Endodermal cell (in vitro differentiated cells): Measurements from ENCODE around the gene TPRKB. TPM values are rescaled to one million over a fixed set of nuclear protein-coding genes. Genes with fewer than 3 reads are reported as not detected.
"Not testable (repeated sequence)": the region's sequence is repeated elsewhere in the genome, so short reads cannot be mapped to it uniquely, and the experiment has no call there.

Source experiments
- DNase-seq: peaks from one replicate; pipeline ENCODE4 v3.0.0-alpha.2; 2017
- H3K27ac ChIP-seq: 2 replicates; pipeline ENCODE4 v1.5.1; 2013; ENCODE audit warnings: mild to moderate bottlenecking, low read depth, low read length, moderate library complexity
- H3K27me3 ChIP-seq: 2 replicates; pipeline ENCODE4 v1.6.1; 2013; ENCODE audit warnings: mild to moderate bottlenecking, low read length, moderate library complexity; ENCODE audit not compliant: insufficient read depth, control insufficient read depth, poor library complexity, severe bottlenecking
- H3K36me3 ChIP-seq: 2 replicates; pipeline ENCODE4 v1.7.0; 2013; ENCODE audit warnings: mild to moderate bottlenecking, low read length, moderate library complexity; ENCODE audit not compliant: control insufficient read depth, insufficient read depth
- H3K4me1 ChIP-seq: one replicate; pipeline ENCODE4 v1.7.0; 2013; ENCODE audit warnings: low read length; ENCODE audit not compliant: control insufficient read depth, insufficient read depth
- H3K4me3 ChIP-seq: 2 replicates; pipeline ENCODE4 v1.5.1; 2013; ENCODE audit warnings: mild to moderate bottlenecking, low read length, moderate library complexity
- H3K9ac ChIP-seq: 2 replicates; pipeline ENCODE4 v1.6.1; 2013; ENCODE audit warnings: mild to moderate bottlenecking, low read length, moderate library complexity; ENCODE audit not compliant: poor library complexity, severe bottlenecking; ENCODE audit errors: extremely low read depth
- H3K9me3 ChIP-seq: 2 replicates; pipeline ENCODE4 v1.6.1; 2013; ENCODE audit warnings: mild to moderate bottlenecking, low read length, moderate library complexity; ENCODE audit not compliant: control insufficient read depth
- H3K27ac Mint-ChIP-seq: 2 replicates; pipeline ENCODE4 v1.8.0; 2020; ENCODE audit warnings: mixed read lengths
- H3K27me3 Mint-ChIP-seq: 2 replicates; pipeline ENCODE4 v1.8.0; 2021; ENCODE audit warnings: mild to moderate bottlenecking, mixed read lengths; ENCODE audit not compliant: insufficient read depth
- H3K36me3 Mint-ChIP-seq: 2 replicates; pipeline ENCODE4 v1.8.0; 2020; ENCODE audit warnings: low read depth, mixed read lengths
- H3K4me1 Mint-ChIP-seq: 2 replicates; pipeline ENCODE4 v1.8.0; 2020; ENCODE audit warnings: mixed read lengths
- H3K4me3 Mint-ChIP-seq: 2 replicates; pipeline ENCODE4 v1.8.0; 2020; ENCODE audit warnings: mild to moderate bottlenecking, moderate library complexity, mixed read lengths
- H3K9me3 Mint-ChIP-seq: 2 replicates; pipeline ENCODE4 v1.8.0; 2020; ENCODE audit warnings: mild to moderate bottlenecking, mixed read lengths
- CTCF ChIP-seq: fragments of 200-600 bp; sonication (generic); conservative IDR thresholded peaks from 2 replicates; pipeline ENCODE4 v1.5.0; 2021; ENCODE audit warnings: antibody characterized with exemption, mild to moderate bottlenecking
- WGBS, 2 experiments: methylation state at CpG; one replicate each; pipeline versions ENCODE4 v1.1.5 to v1.1.7; 2013; ENCODE audit warnings: missing lambda C conversion rate in 2 of 2, mixed read lengths in 1 of 2; ENCODE audit not compliant: insufficient coverage in 1 of 2, insufficient read length in 1 of 2; 5-methylcytosine and 5-hydroxymethylcytosine counted together
- total RNA-seq, 2 donors: library from RNA; stranded (reverse); fragmentation: NEBNext Ultra II Directional in 1 of 2; extraction: Animal tissue kit (Norgen Biotek cat#: 25700) in 1 of 2; gene quantifications; 2 replicates in 1 of 2; 3 replicates in 1 of 2; pipeline ENCODE4 v1.2.1, GENCODE V29; 2021

Gene TPRKB
- total RNA-seq, 2 donors from 2014 or later, result 37.9 to 42.7 TPM

GRCh38 chr2:73718421-73718820 is 18.7 kb downstream of the TPRKB start:
- TF ChIP-seq CTCF, result no peak
- no peak overlapping the region for H3K27ac Mint-ChIP-seq
- no peaks in the 10 kb centered on the region for H3K4me1 Mint-ChIP-seq
- Histone ChIP-seq H3K9ac (no peak overlapping the region), H3K36me3 (no peaks in the 10 kb centered on the region), H3K4me1 (no peaks in the 10 kb centered on the region), H3K9me3 (no peaks in the 10 kb centered on the region), H3K27me3 (peaks cover 43% of the 10 kb centered on the region), H3K27ac (no peak overlapping the region), H3K4me3 (no peak overlapping the region)
- 77 to 80% methylated on average over 6 of the region's 6 CpGs for WGBS, 2 experiments
- H3K27me3 Mint-ChIP-seq, result peaks cover 69% of the 10 kb centered on the region
- peaks cover 52% of the 10 kb centered on the region for H3K9me3 Mint-ChIP-seq
- H3K4me3 Mint-ChIP-seq, result no peak overlapping the region
- H3K36me3 Mint-ChIP-seq, result no peaks in the 10 kb centered on the region
- DNase-seq, result no peak

GRCh38 chr2:73717695-73718094 is 19.4 kb downstream of the TPRKB start:
- H3K4me3 ChIP-seq, H3K27ac ChIP-seq, H3K36me3 Mint-ChIP-seq, H3K4me3 Mint-ChIP-seq, H3K4me1 Mint-ChIP-seq, H3K4me1 ChIP-seq, H3K27ac Mint-ChIP-seq, DNase-seq, H3K36me3 ChIP-seq, H3K9me3 ChIP-seq, H3K9ac ChIP-seq: not testable (repeated sequence)
- peaks cover 44% of the 10 kb centered on the region for H3K27me3 ChIP-seq
- H3K9me3 Mint-ChIP-seq, result peaks cover 47% of the 10 kb centered on the region
- peaks cover 71% of the 10 kb centered on the region for H3K27me3 Mint-ChIP-seq
- WGBS, 2 experiments, result 77 to 80% methylated on average over 1 to 2 of the region's 4 CpGs

- H3K36me3 Mint-ChIP-seq, result no peaks in the 10 kb centered on the region
- no peaks in the 10 kb centered on the region for H3K4me1 Mint-ChIP-seq
- H3K4me3 Mint-ChIP-seq, result no peak overlapping the region
- H3K4me1 ChIP-seq, result no peaks in the 10 kb centered on the region
- H3K4me3 ChIP-seq, result no peak overlapping the region
- DNase-seq, result no peak
- H3K27ac Mint-ChIP-seq, result no peak overlapping the region
- no peak overlapping the region for H3K9ac ChIP-seq
- no peak for TF ChIP-seq CTCF
- H3K9me3 Mint-ChIP-seq, result peaks cover 44% of the 10 kb centered on the region
- H3K27me3 ChIP-seq, result peaks cover 49% of the 10 kb centered on the region
- H3K36me3 ChIP-seq, result no peaks in the 10 kb centered on the region
- no peak overlapping the region for H3K27ac ChIP-seq
- no peaks in the 10 kb centered on the region for H3K9me3 ChIP-seq
- H3K27me3 Mint-ChIP-seq, result peaks cover 76% of the 10 kb centered on the region
Observed at GRCh38 chr2:73717251-73717606, 19.9 kb downstream of the TPRKB start.

- no peaks in the 10 kb centered on the region for H3K9me3 ChIP-seq
- 72 to 83% methylated on average over 5 to 8 of the region's 8 CpGs for WGBS, 2 experiments
- Mint-ChIP-seq H3K27ac (no peak overlapping the region), H3K4me1 (no peaks in the 10 kb centered on the region), H3K9me3 (peaks cover 41% of the 10 kb centered on the region), H3K4me3 (no peak overlapping the region), H3K36me3 (no peaks in the 10 kb centered on the region), H3K27me3 (peaks cover 81% of the 10 kb centered on the region)
- TF ChIP-seq CTCF, result no peak
- no peak overlapping the region for H3K27ac ChIP-seq
- H3K36me3 ChIP-seq, result no peaks in the 10 kb centered on the region
- no peak overlapping the region for H3K4me3 ChIP-seq
- H3K4me1 ChIP-seq, result no peaks in the 10 kb centered on the region
- DNase-seq, result no peak
- H3K27me3 ChIP-seq, result peaks cover 54% of the 10 kb centered on the region
- no peak overlapping the region for H3K9ac ChIP-seq
Observed at GRCh38 chr2:73716543-73717250, 20.4 kb downstream of the TPRKB start.
